HUES64 (cell line): ENCODE results near the gene L3MBTL4.

Experiments
- H3K27ac ChIP-seq: 2 replicates; pipeline ENCODE4 v1.7.0; 2013; ENCODE audit warnings: low read depth, low read length, inconsistent platforms
- H3K27me3 ChIP-seq: 2 replicates; pipeline ENCODE4 v1.6.1; 2013; ENCODE audit warnings: mild to moderate bottlenecking, low read length; ENCODE audit not compliant: insufficient read depth
- H3K36me3 ChIP-seq: 2 replicates; pipeline ENCODE4 v1.6.1; 2013; ENCODE audit warnings: mild to moderate bottlenecking, low read length; ENCODE audit not compliant: insufficient read depth
- H3K4me1 ChIP-seq: 2 replicates; pipeline ENCODE4 v1.6.1; 2013; ENCODE audit warnings: mild to moderate bottlenecking, low read length, moderate library complexity; ENCODE audit not compliant: insufficient read depth
- H3K4me3 ChIP-seq: 2 replicates; pipeline ENCODE4 v1.5.1; 2013; ENCODE audit warnings: mild to moderate bottlenecking, low read length, moderate library complexity
- H3K9ac ChIP-seq: 2 replicates; pipeline ENCODE4 v1.6.1; 2013; ENCODE audit warnings: mild to moderate bottlenecking, low read depth, low read length
- H3K9me3 ChIP-seq: 2 replicates; pipeline ENCODE4 v1.6.1; 2013; ENCODE audit warnings: low read depth, low read length; ENCODE audit not compliant: insufficient read depth
- WGBS: fragments of 150-250, 120-280 bp; methylation state at CpG from one replicate; pipeline ENCODE4 v1.1.7; 2013; ENCODE audit warnings: missing lambda C conversion rate; 5-methylcytosine and 5-hydroxymethylcytosine counted together

L3MBTL4 gene

DNA sequence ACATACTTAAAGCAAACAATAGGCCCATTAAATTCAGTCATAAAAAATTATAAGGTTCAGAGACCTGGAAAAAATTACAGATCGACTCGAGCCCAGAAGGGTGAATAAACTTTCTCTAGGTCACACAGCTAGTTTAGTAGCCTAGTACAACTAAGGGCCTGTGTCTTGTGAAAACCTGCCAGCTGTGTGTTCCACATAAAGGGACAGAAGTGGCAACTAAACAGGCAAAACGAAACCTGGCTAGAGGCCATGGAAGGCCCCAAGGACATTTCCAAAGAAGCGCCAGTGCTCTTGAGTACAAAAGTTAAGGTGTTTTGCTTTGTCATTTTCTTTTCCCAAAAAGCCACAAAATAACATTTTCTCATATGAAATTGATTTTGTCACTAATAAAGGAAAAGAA, 164.9 kb downstream of the L3MBTL4 start:
- no peaks in the 10 kb centered on the region for H3K36me3 ChIP-seq
- no peak overlapping the region for H3K9ac ChIP-seq
- no peak overlapping the region for H3K4me3 ChIP-seq
- H3K4me1 ChIP-seq = no peaks in the 10 kb centered on the region
- H3K27ac ChIP-seq = no peak overlapping the region
- no peaks in the 10 kb centered on the region for H3K9me3 ChIP-seq
- no peaks in the 10 kb centered on the region for H3K27me3 ChIP-seq
- WGBS = 96% methylated on average over 4 of the region's 4 CpGs

- no peak overlapping the region for H3K4me3 ChIP-seq
- H3K4me1 ChIP-seq = no peaks in the 10 kb centered on the region
Observed at GRCh38 chr18:6249170-6249569, 165.5 kb downstream of the L3MBTL4 start.

GRCh38 chr18:6248017-6248416, 166.7 kb downstream of the L3MBTL4 start:
- no peaks in the 10 kb centered on the region for H3K27me3 ChIP-seq
- H3K36me3 ChIP-seq = no peaks in the 10 kb centered on the region
- H3K9me3 ChIP-seq = no peaks in the 10 kb centered on the region
- H3K9ac ChIP-seq = no peak overlapping the region
- no peak overlapping the region for H3K27ac ChIP-seq
- 92% methylated on average over 1 of the region's 2 CpGs for WGBS
- no peaks in the 10 kb centered on the region for H3K4me1 ChIP-seq
- no peak overlapping the region for H3K4me3 ChIP-seq

More at GRCh38 chr18:6249170-6249569, 165.5 kb downstream of the L3MBTL4 start:
- Histone ChIP-seq H3K9ac (no peak overlapping the region), H3K27me3 (no peaks in the 10 kb centered on the region), H3K36me3 (no peaks in the 10 kb centered on the region), H3K9me3 (no peaks in the 10 kb centered on the region), H3K27ac (no peak overlapping the region)
- WGBS = 90% methylated on average over 2 of the region's 2 CpGs

- Histone ChIP-seq H3K4me1 (no peaks in the 10 kb centered on the region), H3K4me3 (no peak overlapping the region), H3K27me3 (no peaks in the 10 kb centered on the region), H3K36me3 (no peaks in the 10 kb centered on the region), H3K9me3 (no peaks in the 10 kb centered on the region), H3K27ac (no peak overlapping the region), H3K9ac (no peak overlapping the region)
- WGBS = 90% methylated on average over 11 of the region's 11 CpGs
Observed at GRCh38 chr18:6242004-6242403, 172.7 kb downstream of the L3MBTL4 start.

- Histone ChIP-seq H3K9me3 (no peaks in the 10 kb centered on the region), H3K27me3 (no peaks in the 10 kb centered on the region), H3K4me1 (no peaks in the 10 kb centered on the region), H3K27ac (no peak overlapping the region), H3K36me3 (no peaks in the 10 kb centered on the region), H3K4me3 (no peak overlapping the region), H3K9ac (no peak overlapping the region)
- 89% methylated on average over 6 of the region's 6 CpGs for WGBS
Observed at GRCh38 chr18:6239716-6240115, 175.0 kb downstream of the L3MBTL4 start.

GRCh38 chr18:6236258-6236657, 178.5 kb downstream of the L3MBTL4 start:
- no peak overlapping the region for H3K4me3 ChIP-seq
- H3K9me3 ChIP-seq = no peaks in the 10 kb centered on the region
- no peaks in the 10 kb centered on the region for H3K4me1 ChIP-seq
- no peaks in the 10 kb centered on the region for H3K36me3 ChIP-seq
- H3K27ac ChIP-seq = no peak overlapping the region
- H3K9ac ChIP-seq = no peak overlapping the region
- 100% methylated on average over 2 of the region's 2 CpGs for WGBS
- H3K27me3 ChIP-seq = no peaks in the 10 kb centered on the region

DNA sequence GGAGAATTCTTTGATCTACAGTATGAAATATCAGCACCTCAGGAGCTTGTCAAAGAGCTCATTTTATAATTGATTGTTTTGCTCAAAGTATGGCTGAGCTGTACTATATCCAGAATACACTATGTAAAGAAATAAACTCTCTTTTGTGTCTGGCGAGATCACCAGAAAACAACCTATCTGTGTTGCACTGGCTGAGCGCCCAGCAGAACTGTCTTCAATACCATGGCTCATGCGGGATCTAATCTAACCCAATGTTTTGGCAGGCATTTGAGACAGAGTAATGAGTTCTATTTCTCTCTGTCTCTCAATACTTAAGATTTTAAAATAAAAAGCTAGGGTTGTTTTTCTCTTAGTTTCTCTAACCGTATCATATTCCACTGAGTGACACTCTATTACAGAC, 192.4 kb downstream of the L3MBTL4 start:
- no peak overlapping the region for H3K9ac ChIP-seq
- H3K9me3 ChIP-seq = no peaks in the 10 kb centered on the region
- H3K36me3 ChIP-seq = no peaks in the 10 kb centered on the region
- H3K27ac ChIP-seq = no peak overlapping the region
- 0 out of 2 replicates have a peak, but pooled peaks cover 4% of the 10 kb centered on the region for H3K4me1 ChIP-seq
- H3K4me3 ChIP-seq = no peak overlapping the region
- WGBS = 95% methylated on average over 4 of the region's 4 CpGs
- no peaks in the 10 kb centered on the region for H3K27me3 ChIP-seq

GRCh38 chr18:6221602-6222014, 193.1 kb downstream of the L3MBTL4 start:
- WGBS = 76% methylated on average over 2 of the region's 2 CpGs
- H3K4me3 ChIP-seq = no peak overlapping the region
- no peaks in the 10 kb centered on the region for H3K27me3 ChIP-seq
- H3K4me1 ChIP-seq = 0 out of 2 replicates have a peak, but pooled peaks cover 4% of the 10 kb centered on the region
- H3K9ac ChIP-seq = no peak overlapping the region
- H3K36me3 ChIP-seq = no peaks in the 10 kb centered on the region
- no peaks in the 10 kb centered on the region for H3K9me3 ChIP-seq
- no peak overlapping the region for H3K27ac ChIP-seq

DNA sequence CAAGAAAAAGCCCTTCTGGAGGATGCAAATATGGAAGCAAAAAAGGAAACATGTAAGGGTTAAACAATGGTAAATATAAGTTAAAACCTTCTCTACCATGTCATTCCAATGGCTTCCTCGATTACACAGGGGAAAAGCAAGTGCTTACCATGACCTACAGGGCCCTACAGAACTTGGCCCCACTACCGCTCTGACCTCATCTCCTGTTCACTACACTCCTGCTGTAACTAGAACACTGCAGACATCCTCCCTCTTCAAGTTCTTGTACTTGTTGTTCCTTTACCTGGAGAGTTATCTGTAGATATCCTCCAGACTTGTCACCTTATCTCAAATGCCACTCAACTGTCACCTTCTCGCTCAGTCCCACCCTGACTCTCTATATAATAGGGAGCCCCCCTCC, 194.6 kb downstream of the L3MBTL4 start:
- no peaks in the 10 kb centered on the region for H3K9me3 ChIP-seq
- H3K4me3 ChIP-seq = no peak overlapping the region
- H3K4me1 ChIP-seq = 0 out of 2 replicates have a peak, but pooled peaks cover 4% of the 10 kb centered on the region
- no peak overlapping the region for H3K27ac ChIP-seq
- H3K27me3 ChIP-seq = no peaks in the 10 kb centered on the region
- 92% methylated on average over 3 of the region's 3 CpGs for WGBS
- H3K36me3 ChIP-seq = no peaks in the 10 kb centered on the region
- no peak overlapping the region for H3K9ac ChIP-seq

GRCh38 chr18:6219116-6219717, 195.5 kb downstream of the L3MBTL4 start:
- no peaks in the 10 kb centered on the region for H3K36me3 ChIP-seq
- no peaks in the 10 kb centered on the region for H3K27me3 ChIP-seq
- no peak overlapping the region for H3K9ac ChIP-seq
- no peak overlapping the region for H3K4me3 ChIP-seq
- 0 out of 2 replicates have a peak, but pooled peaks cover 4% of the 10 kb centered on the region for H3K4me1 ChIP-seq
- no peak overlapping the region for H3K27ac ChIP-seq
- H3K9me3 ChIP-seq = no peaks in the 10 kb centered on the region
- WGBS = 47% methylated on average over 12 of the region's 12 CpGs

- Histone ChIP-seq H3K36me3 (no peaks in the 10 kb centered on the region), H3K9me3 (no peaks in the 10 kb centered on the region), H3K9ac (no peak overlapping the region), H3K4me3 (no peak overlapping the region), H3K27ac (no peak overlapping the region), H3K4me1 (0 out of 2 replicates have a peak, but pooled peaks cover 4% of the 10 kb centered on the region), H3K27me3 (no peaks in the 10 kb centered on the region)
- 100% methylated on average over 2 of the region's 2 CpGs for WGBS
Observed at GRCh38 chr18:6215888-6216287, 198.8 kb downstream of the L3MBTL4 start.

DNA sequence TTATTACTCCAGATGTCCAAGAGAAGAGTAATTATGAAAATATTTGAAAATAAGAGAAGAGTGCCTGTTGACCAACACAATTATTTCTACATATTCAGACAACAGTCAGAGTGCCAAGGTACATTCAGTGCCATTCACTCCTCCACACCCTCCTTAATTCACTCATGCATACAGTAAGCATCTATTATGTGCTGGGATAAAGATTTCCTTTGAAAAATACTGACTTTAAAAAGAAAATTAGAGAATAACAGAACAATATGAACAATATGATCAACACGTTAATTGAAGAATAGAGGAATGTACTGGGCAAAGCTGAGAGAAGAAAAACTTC, 203.6 kb downstream of the L3MBTL4 start:
- Histone ChIP-seq H3K4me1 (0 out of 2 replicates have a peak, but pooled peaks cover 2% of the 10 kb centered on the region), H3K9me3 (no peaks in the 10 kb centered on the region), H3K27ac (no peak overlapping the region), H3K36me3 (no peaks in the 10 kb centered on the region), H3K27me3 (no peaks in the 10 kb centered on the region), H3K9ac (no peak overlapping the region), H3K4me3 (no peak overlapping the region)
- no CpG with 5 or more reads among the region's 1 CpG for WGBS
